Brain microvascular endothelial cell (primary cell): ENCODE results near the gene PEAK1.

ENCODE experiments used
- DNase-seq: peaks from one replicate; pipeline ENCODE4 v3.0.0-alpha.2; 2020
- H3K27ac ChIP-seq: fragments of 250-450 bp; sonication (Bioruptor Pico); 2 replicates; pipeline ENCODE4 v1.5.1; 2020; ENCODE audit warnings: mild to moderate bottlenecking, moderate library complexity
- H3K27me3 ChIP-seq: fragments of 250-450 bp; sonication (Bioruptor Pico); replicated peaks from 2 replicates; pipeline ENCODE4 v1.5.1; 2020; ENCODE audit warnings: mild to moderate bottlenecking
- H3K36me3 ChIP-seq: fragments of 250-450 bp; sonication (Bioruptor Pico); replicated peaks from 2 replicates; pipeline ENCODE4 v1.5.1; 2020; ENCODE audit warnings: mild to moderate bottlenecking
- H3K4me3 ChIP-seq: 2 replicates; pipeline ENCODE4 v1.5.1; 2011; ENCODE audit warnings: low read depth, mild to moderate bottlenecking, control low read depth, low read length, moderate library complexity
- in situ Hi-C: cut with HindIII; loops from 2 replicates; pipeline ENCODE4 v1.10.0; 2017; ENCODE audit warnings: low sequenced_read_pairs, low pct_ligation_motif_present
- TF ChIP-seq, protein P1 (sequence below): IDR thresholded peaks from 2 replicates; pipeline ENCODE4 v1.5.1; 2011; ENCODE audit warnings: low read depth, mild to moderate bottlenecking, moderate library complexity, low read length, control low read depth, inconsistent platforms; ENCODE audit errors: missing control alignments

PEAK1 gene

DNA sequence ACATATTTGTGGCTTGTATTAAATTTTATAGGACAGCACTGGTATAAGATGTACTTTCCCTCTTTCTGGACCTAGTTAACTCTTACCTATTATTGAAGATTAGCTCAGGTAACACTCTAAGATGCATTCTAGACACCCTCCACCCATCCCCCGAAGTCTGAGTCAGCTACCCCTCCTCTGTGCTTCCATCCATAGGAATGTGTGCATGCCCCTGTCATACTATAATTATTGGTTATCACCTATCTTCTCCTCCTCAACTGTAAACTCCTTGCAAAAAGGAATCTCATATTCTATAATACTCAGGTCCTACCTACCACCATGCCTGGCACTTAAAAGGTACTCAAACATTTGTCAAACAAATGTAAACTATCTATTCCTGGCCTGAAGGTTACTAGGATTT lies 3.0 kb downstream of the PEAK1 start:
- TF ChIP-seq, protein P1, sequence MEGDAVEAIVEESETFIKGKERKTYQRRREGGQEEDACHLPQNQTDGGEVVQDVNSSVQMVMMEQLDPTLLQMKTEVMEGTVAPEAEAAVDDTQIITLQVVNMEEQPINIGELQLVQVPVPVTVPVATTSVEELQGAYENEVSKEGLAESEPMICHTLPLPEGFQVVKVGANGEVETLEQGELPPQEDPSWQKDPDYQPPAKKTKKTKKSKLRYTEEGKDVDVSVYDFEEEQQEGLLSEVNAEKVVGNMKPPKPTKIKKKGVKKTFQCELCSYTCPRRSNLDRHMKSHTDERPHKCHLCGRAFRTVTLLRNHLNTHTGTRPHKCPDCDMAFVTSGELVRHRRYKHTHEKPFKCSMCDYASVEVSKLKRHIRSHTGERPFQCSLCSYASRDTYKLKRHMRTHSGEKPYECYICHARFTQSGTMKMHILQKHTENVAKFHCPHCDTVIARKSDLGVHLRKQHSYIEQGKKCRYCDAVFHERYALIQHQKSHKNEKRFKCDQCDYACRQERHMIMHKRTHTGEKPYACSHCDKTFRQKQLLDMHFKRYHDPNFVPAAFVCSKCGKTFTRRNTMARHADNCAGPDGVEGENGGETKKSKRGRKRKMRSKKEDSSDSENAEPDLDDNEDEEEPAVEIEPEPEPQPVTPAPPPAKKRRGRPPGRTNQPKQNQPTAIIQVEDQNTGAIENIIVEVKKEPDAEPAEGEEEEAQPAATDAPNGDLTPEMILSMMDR: no peak
- no peak overlapping the region for H3K4me3 ChIP-seq
- no peak for DNase-seq
- no peak overlapping the region for H3K27ac ChIP-seq
- in situ Hi-C loops: no loop called here
- no peaks in the 10 kb centered on the region for H3K27me3 ChIP-seq
- peaks cover 2% of the 10 kb centered on the region for H3K36me3 ChIP-seq

DNA sequence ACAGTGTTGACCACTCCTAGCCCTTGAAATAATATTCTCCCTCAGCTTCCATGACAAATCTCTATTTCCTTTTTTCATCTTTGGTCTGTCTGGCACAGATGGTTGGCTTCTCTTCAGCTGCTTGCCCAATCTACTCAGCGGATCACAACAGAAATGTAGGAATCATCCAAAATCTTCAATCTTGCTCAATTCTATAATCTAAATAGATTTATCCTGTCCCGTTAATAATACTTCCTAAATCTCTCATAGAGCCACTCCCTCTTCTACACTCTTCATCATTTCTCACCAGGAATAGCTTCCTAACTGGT lies 3.8 kb downstream of the PEAK1 start:
- Histone ChIP-seq H3K27me3 (no peaks in the 10 kb centered on the region), H3K27ac (no peak overlapping the region), H3K4me3 (no peak overlapping the region), H3K36me3 (peaks cover 2% of the 10 kb centered on the region)
- TF ChIP-seq, protein P1: no peak
- in situ Hi-C loops: no loop called here
- no peak for DNase-seq

DNA sequence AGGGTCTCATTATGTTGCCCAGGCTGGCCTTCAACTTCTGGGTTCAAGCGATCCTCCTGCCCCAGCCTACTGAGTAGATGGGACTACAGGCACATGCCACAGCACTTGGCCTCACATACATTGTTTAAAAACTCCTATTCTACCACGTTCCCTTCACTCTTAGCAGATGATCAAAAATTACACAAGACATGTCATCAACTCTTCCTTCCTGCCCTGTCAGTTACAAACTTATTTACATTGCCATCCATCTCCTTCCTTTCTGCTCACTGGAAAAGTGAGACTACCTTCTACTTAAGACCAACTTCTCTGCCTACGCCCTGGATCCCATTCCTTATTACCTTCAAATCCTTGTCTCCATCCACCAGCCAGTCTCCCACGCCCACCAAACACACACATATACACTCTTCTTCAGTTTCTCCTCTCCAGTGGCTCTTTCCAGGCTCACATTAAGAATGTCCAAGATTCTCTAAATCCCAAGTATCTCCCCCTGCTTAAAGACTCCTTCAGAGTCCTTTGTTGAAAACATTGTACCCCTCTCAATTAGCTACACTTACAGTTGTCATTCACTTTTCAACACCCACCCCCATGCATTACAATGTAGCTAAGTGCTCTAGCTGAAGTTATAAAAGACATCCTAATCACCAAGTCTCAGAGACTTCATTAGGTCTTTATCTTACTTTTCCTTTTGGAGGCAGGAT lies 4.3 kb downstream of the PEAK1 start:
- H3K36me3 ChIP-seq: peaks cover 2% of the 10 kb centered on the region
- no peaks in the 10 kb centered on the region for H3K27me3 ChIP-seq
- in situ Hi-C loops: no loop called here
- H3K27ac ChIP-seq: no peak overlapping the region
- TF ChIP-seq, protein P1: no peak
- no peak overlapping the region for H3K4me3 ChIP-seq
- DNase-seq: no peak

DNA sequence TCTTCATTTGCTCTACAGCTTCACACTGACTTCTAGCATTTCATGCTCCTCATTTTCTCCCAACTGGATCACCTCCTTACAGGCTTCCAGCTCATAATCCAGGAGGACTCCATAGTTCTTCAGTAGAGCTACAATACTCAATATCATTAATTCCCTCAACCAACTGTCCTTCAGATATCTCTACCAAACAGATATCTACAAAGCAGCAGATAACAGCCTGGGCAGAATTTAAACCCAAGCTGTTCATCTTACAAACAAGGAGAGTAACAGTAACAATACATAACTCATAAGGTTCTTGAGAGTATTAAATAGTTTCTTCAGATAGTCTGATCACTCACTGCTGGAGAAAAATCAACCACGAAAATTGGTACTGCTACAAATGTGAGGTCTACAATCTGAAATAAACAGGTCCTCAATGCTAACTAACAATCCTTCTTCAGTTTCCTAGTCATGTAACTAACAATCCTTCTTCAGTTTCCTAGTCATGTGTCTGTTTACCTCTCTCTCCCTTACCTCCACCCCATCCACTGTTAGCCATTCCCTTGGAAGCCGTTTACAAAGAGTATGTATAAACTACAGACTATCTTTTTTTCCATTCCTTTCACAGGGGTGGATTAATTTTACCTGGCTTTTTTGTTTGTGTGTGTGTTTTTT lies 5.0 kb downstream of the PEAK1 start:
- H3K27me3 ChIP-seq: no peaks in the 10 kb centered on the region
- in situ Hi-C loops: no loop called here
- no peak overlapping the region for H3K4me3 ChIP-seq
- H3K27ac ChIP-seq: no peak overlapping the region
- peaks cover 2% of the 10 kb centered on the region for H3K36me3 ChIP-seq
- TF ChIP-seq, protein P1: no peak
- DNase-seq: no peak

DNA sequence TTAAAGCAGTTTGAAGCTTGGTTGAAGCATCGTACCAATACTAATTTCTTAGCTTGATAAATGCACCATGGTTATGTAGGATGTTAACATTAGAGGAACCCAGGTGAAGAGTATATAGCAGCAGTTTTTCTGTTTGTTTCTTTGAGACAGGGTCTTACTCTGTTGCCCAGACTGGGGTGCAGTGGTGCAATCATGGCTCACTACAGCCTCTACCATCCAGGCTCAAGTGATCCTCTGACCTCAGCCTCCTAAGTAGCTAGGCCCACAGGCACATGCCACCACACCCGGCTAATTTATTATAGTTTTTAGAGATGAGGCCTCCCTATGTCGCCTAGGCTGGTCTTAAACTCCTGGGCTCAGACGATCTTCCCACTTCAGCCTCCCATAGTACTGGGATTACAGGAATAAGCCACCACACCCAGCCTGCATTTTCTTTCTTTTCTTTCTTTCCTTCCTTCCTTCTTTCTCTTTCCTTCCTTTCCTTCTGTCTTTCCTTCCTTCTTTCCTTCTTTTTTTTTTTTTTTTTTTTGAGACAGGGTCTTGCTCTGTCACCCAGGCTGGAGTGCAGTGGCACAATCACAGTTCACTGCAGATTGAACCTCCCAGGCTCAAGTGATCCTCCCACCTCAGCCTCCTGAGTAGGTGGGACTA lies 6.1 kb downstream of the PEAK1 start:
- TF ChIP-seq, protein P1: no peak
- Histone ChIP-seq H3K27ac (no peak overlapping the region), H3K27me3 (no peaks in the 10 kb centered on the region), H3K36me3 (no peaks in the 10 kb centered on the region), H3K4me3 (no peak overlapping the region)
- no peak for DNase-seq
- in situ Hi-C loops: no loop called here
